ENCODE data around the gene CDKN1B. TPM values are rescaled to one million over a fixed set of nuclear protein-coding genes. Genes with fewer than 3 reads are reported as not detected.

CDKN1B gene
- total RNA-seq, 2 donors from 2014 or later: 52.1 to 54.0 TPM

GRCh38 chr12:12684375-12685106, 32.6 kb upstream of the CDKN1B start:
- DNase-seq: no peak
- no peaks in the 10 kb centered on the region for H3K36me3 ChIP-seq
- H3K9me3 ChIP-seq: no peaks in the 10 kb centered on the region
- H3K4me3 ChIP-seq: no peak overlapping the region
- no peak overlapping the region for H3K9ac ChIP-seq (ENCODE audit: low read depth in 2 of 2, low read length in 2 of 2)
- H3K4me1 ChIP-seq: no peaks in the 10 kb centered on the region
- no peaks in the 10 kb centered on the region for H3K27me3 ChIP-seq
- H3K27ac ChIP-seq: no peak overlapping the region
- intact Hi-C loops (cut with DNase I): no loop called here
- TF ChIP-seq CTCF (IDR thresholded peaks at IDR 0.05): no peak

GRCh38 chr12:12685305-12685704, 31.9 kb upstream of the CDKN1B start:
- H3K4me3 ChIP-seq: no peak overlapping the region
- H3K27ac ChIP-seq: no peak overlapping the region
- no peaks in the 10 kb centered on the region for H3K9me3 ChIP-seq
- no peak for DNase-seq
- TF ChIP-seq CTCF (IDR thresholded peaks at IDR 0.05): no peak
- H3K9ac ChIP-seq (ENCODE audit: low read depth in 2 of 2, low read length in 2 of 2): no peak overlapping the region
- H3K4me1 ChIP-seq: no peaks in the 10 kb centered on the region
- H3K36me3 ChIP-seq: no peaks in the 10 kb centered on the region
- intact Hi-C loops (cut with DNase I): no loop called here
- H3K27me3 ChIP-seq: no peaks in the 10 kb centered on the region

- no peaks in the 10 kb centered on the region for H3K27me3 ChIP-seq
- no peak overlapping the region for H3K9ac ChIP-seq (ENCODE audit: low read depth in 2 of 2, low read length in 2 of 2)
- H3K4me3 ChIP-seq: no peak overlapping the region
- no peaks in the 10 kb centered on the region for H3K36me3 ChIP-seq
- no peaks in the 10 kb centered on the region for H3K9me3 ChIP-seq
- no peaks in the 10 kb centered on the region for H3K4me1 ChIP-seq
- no peak for TF ChIP-seq CTCF (IDR thresholded peaks at IDR 0.05)
- intact Hi-C loops (cut with DNase I): no loop called here
- no peak overlapping the region for H3K27ac ChIP-seq
- DNase-seq: no peak
These were observed 30.7 kb upstream of the CDKN1B start for GRCh38 chr12:12686472-12686871.

GRCh38 chr12:12686925-12687324, 30.2 kb upstream of the CDKN1B start:
- no peak for DNase-seq
- H3K4me3 ChIP-seq: no peak overlapping the region
- no peaks in the 10 kb centered on the region for H3K9me3 ChIP-seq
- H3K27me3 ChIP-seq: no peaks in the 10 kb centered on the region
- intact Hi-C loops (cut with DNase I): no loop called here
- no peaks in the 10 kb centered on the region for H3K36me3 ChIP-seq
- no peak overlapping the region for H3K27ac ChIP-seq
- no peak overlapping the region for H3K9ac ChIP-seq (ENCODE audit: low read depth in 2 of 2, low read length in 2 of 2)
- TF ChIP-seq CTCF (IDR thresholded peaks at IDR 0.05): no peak
- H3K4me1 ChIP-seq: no peaks in the 10 kb centered on the region

- H3K36me3 ChIP-seq: no peaks in the 10 kb centered on the region
- H3K4me3 ChIP-seq: no peak overlapping the region
- intact Hi-C loops (cut with DNase I): no loop called here
- H3K4me1 ChIP-seq: no peaks in the 10 kb centered on the region
- no peaks in the 10 kb centered on the region for H3K9me3 ChIP-seq
- H3K27me3 ChIP-seq: no peaks in the 10 kb centered on the region
- DNase-seq: no peak
- H3K27ac ChIP-seq: no peak overlapping the region
- no peak overlapping the region for H3K9ac ChIP-seq (ENCODE audit: low read depth in 2 of 2, low read length in 2 of 2)
- TF ChIP-seq CTCF (IDR thresholded peaks at IDR 0.05): no peak
These were observed 27.4 kb upstream of the CDKN1B start for GRCh38 chr12:12689647-12690300.

Measured in colonic mucosa (tissue), 4 donors.